ENCODE measurements around the gene BACH2. TPM values are rescaled to one million over a fixed set of nuclear protein-coding genes. Genes with fewer than 3 reads are reported as not detected.

The BACH2 gene
- total RNA-seq, 1 experiment from 2014 or later: 3.3 TPM

- Histone ChIP-seq H3K9me2 (ENCODE audit: insufficient read depth) (no peaks in the 10 kb centered on the region), H3K4me1 (ENCODE audit: control insufficient read depth in 1 of 2, insufficient read depth in 2 of 2, low read length in 2 of 2) (peaks cover 1 to 17% of the 10 kb centered on the region in 2 experiments), H3K4me2 (ENCODE audit: low read length) (no peak overlapping the region), H3K27ac (ENCODE audit: low read depth, low read length) (no peak overlapping the region), H3K9me3 (ENCODE audit: control insufficient read depth in 1 of 2, insufficient read depth in 1 of 2, low read depth in 1 of 2, low read length in 2 of 2) (no peaks in the 10 kb centered on the region), H3K27me3 (ENCODE audit: insufficient read depth, low read length) (no peaks in the 10 kb centered on the region), H3K36me3 (ENCODE audit: control insufficient read depth in 1 of 2, insufficient read depth in 2 of 2, low read length in 2 of 2) (no peaks in the 10 kb centered on the region), H3K9ac (ENCODE audit: low read length) (no peak overlapping the region), H3K4me3 (replicated peaks in 1 of 2; ENCODE audit: low read depth in 1 of 2, low read length in 2 of 2) (no peak overlapping the region), H3K79me2 (ENCODE audit: insufficient read depth, low read length) (no peaks in the 10 kb centered on the region), H2AFZ (ENCODE audit: low read depth, low read length, poor library complexity, severe bottlenecking) (no peak overlapping the region), H4K20me1 (ENCODE audit: insufficient read depth) (no peaks in the 10 kb centered on the region)
- TF ChIP-seq POLR2A (IDR thresholded peaks at IDR 0.05; ENCODE audit: borderline replicate concordance, extremely low read depth, insufficient read depth, insufficient read length): no peak
- DNase-seq (ENCODE audit: low read depth, low spot score): no peak
- intact Hi-C loops (cut with micrococcal nuclease): no loop called here
- POLR2A ChIA-PET: no interaction called here
- RAD21 ChIA-PET (ENCODE audit: low non-redundant PET in 1 of 2, low total read pairs in 2 of 2, uncharacterized antibody in 2 of 2, unreplicated experiment in 2 of 2): no interaction called here
- no peak for ATAC-seq
- CTCF ChIA-PET: no interaction called here
- no TSS peak for BruUV-seq (replicated peaks)
These were observed 106.5 kb downstream of the BACH2 start for GRCh38 chr6:90190131-90190530.

- no peak overlapping the region for H3K4me3 ChIP-seq (replicated peaks in 1 of 2; ENCODE audit: low read depth in 1 of 2, low read length in 2 of 2)
- H3K27ac ChIP-seq (ENCODE audit: low read depth, low read length): no peak overlapping the region
- RAD21 ChIA-PET (ENCODE audit: low non-redundant PET in 1 of 2, low total read pairs in 2 of 2, uncharacterized antibody in 2 of 2, unreplicated experiment in 2 of 2): no interaction called here
- DNase-seq (ENCODE audit: low read depth, low spot score) (no peak), ATAC-seq (no peak)
- POLR2A ChIA-PET: no interaction called here
- H3K27me3 ChIP-seq (ENCODE audit: insufficient read depth, low read length): no peaks in the 10 kb centered on the region
- intact Hi-C loops (cut with micrococcal nuclease): no loop called here
- no peak overlapping the region for H3K9ac ChIP-seq (ENCODE audit: low read length)
- no peaks in the 10 kb centered on the region for H3K9me2 ChIP-seq (ENCODE audit: insufficient read depth)
- no peak overlapping the region for H3K4me2 ChIP-seq (ENCODE audit: low read length)
- H3K9me3 ChIP-seq (ENCODE audit: control insufficient read depth in 1 of 2, insufficient read depth in 1 of 2, low read depth in 1 of 2, low read length in 2 of 2): no peaks in the 10 kb centered on the region
- H3K4me1 ChIP-seq (ENCODE audit: control insufficient read depth in 1 of 2, insufficient read depth in 2 of 2, low read length in 2 of 2): peaks cover 7 to 18% of the 10 kb centered on the region in 2 experiments
- no TSS peak for BruUV-seq (replicated peaks)
- H3K36me3 ChIP-seq (ENCODE audit: control insufficient read depth in 1 of 2, insufficient read depth in 2 of 2, low read length in 2 of 2): no peaks in the 10 kb centered on the region
- TF ChIP-seq SRF (IDR thresholded peaks at IDR 0.05; ENCODE audit: low read depth) (no peak), ZNF274 (IDR thresholded peaks at IDR 0.05; ENCODE audit: low read depth, low read length) (no peak), REST (IDR thresholded peaks at IDR 0.05; ENCODE audit: low read depth) (no peak), MAX (IDR thresholded peaks at IDR 0.05) (no peak), ATF3 (IDR thresholded peaks at IDR 0.05) (no peak), SIN3A (IDR thresholded peaks at IDR 0.05; ENCODE audit: low read depth) (no peak), CBX3 (IDR thresholded peaks at IDR 0.05; ENCODE audit: low read depth) (no peak), RAD21 (IDR thresholded peaks at IDR 0.05; ENCODE audit: low read depth) (no peak), EGR1 (IDR thresholded peaks at IDR 0.05; ENCODE audit: low read depth) (no peak), TCF7L2 (IDR thresholded peaks at IDR 0.05; ENCODE audit: borderline replicate concordance, extremely low read depth, insufficient read depth, insufficient read length) (no peak), JUND (IDR thresholded peaks at IDR 0.05) (no peak), EZH2 (IDR thresholded peaks at IDR 0.05) (no peak), FOSL1 (IDR thresholded peaks at IDR 0.05; ENCODE audit: low read depth) (no peak)
- CTCF ChIA-PET: interaction anchor here (1.3 kb wide), 1 partner anchor 247 kb away, joined by 4 read pairs; no protein-coding TSS in a partner anchor
- no peaks in the 10 kb centered on the region for H3K79me2 ChIP-seq (ENCODE audit: insufficient read depth, low read length)
- no peaks in the 10 kb centered on the region for H4K20me1 ChIP-seq (ENCODE audit: insufficient read depth)
- no peak overlapping the region for H2AFZ ChIP-seq (ENCODE audit: low read depth, low read length, poor library complexity, severe bottlenecking)
These were observed 109.1 kb downstream of the BACH2 start for GRCh38 chr6:90187437-90188121.

All from HCT116 (cell line).